GM12873 (cell line): ENCODE results near the gene HEYL.

ENCODE experiments used
- CTCF ChIP-seq: IDR thresholded peaks from 2 replicates; pipeline ENCODE4 v1.5.1; 2012; ENCODE audit warnings: low read depth, mild to moderate bottlenecking, moderate library complexity, low read length, control low read depth; ENCODE audit not compliant: insufficient read depth; ENCODE audit errors: missing control alignments

HEYL gene

GRCh38 chr1:39650431-39650830 lies 11.0 kb upstream of the HEYL start:
- TF ChIP-seq CTCF: no peak

- TF ChIP-seq CTCF: no peak
Observed at GRCh38 chr1:39649636-39650185, 10.3 kb upstream of the HEYL start.

GRCh38 chr1:39648496-39648895 lies 9.1 kb upstream of the HEYL start:
- TF ChIP-seq CTCF: no peak

- no peak for TF ChIP-seq CTCF
Observed at GRCh38 chr1:39647247-39647646, 7.8 kb upstream of the HEYL start.

GRCh38 chr1:39646232-39647081 lies 7.0 kb upstream of the HEYL start:
- TF ChIP-seq CTCF: no peak

- TF ChIP-seq CTCF: no peak
Observed at GRCh38 chr1:39645411-39646043, 6.1 kb upstream of the HEYL start.

- no peak for TF ChIP-seq CTCF
Observed at GRCh38 chr1:39643705-39644104, 4.3 kb upstream of the HEYL start.
